Spleen (tissue), 13 donors: ENCODE data around the gene PPP5C. TPM values are rescaled to one million over a fixed set of nuclear protein-coding genes. Genes with fewer than 3 reads are reported as not detected.

Experiments used
- DNase-seq: peaks from one replicate; pipeline ENCODE4 v3.0.0-alpha.2; 2020
- H3K27ac ChIP-seq, 8 donors: fragments of 200-600 bp; sonication (generic) in 7 of 8; 1 replicate in 4 of 8; 2 replicates in 4 of 8; pipeline versions ENCODE4 v1.5.0 to v1.8.0; 2016 to 2021; ENCODE audit warnings: inconsistent platforms in 4 of 8, mild to moderate bottlenecking in 4 of 8, moderate library complexity in 1 of 8
- H3K27me3 ChIP-seq, 7 donors: fragments of 200-600 bp; sonication (generic) in 6 of 7; replicated peaks in 1 of 7; 1 replicate in 4 of 7; 2 replicates in 3 of 7; pipeline versions ENCODE4 v1.5.0 to v1.8.0; 2016 to 2021; ENCODE audit warnings: inconsistent platforms in 3 of 7, mild to moderate bottlenecking in 1 of 7
- H3K36me3 ChIP-seq, 6 donors: fragments of 200-600 bp; sonication (generic) in 5 of 6; 1 replicate in 4 of 6; 2 replicates in 2 of 6; pipeline versions ENCODE4 v1.5.0 to v1.8.0; 2016 to 2021; ENCODE audit warnings: inconsistent platforms in 2 of 6
- H3K4me1 ChIP-seq, 6 donors: fragments of 200-600 bp; sonication (generic) in 5 of 6; 1 replicate in 3 of 6; 2 replicates in 3 of 6; pipeline versions ENCODE4 v1.5.0 to v1.8.0; 2016 to 2021; ENCODE audit warnings: inconsistent platforms in 3 of 6
- H3K4me3 ChIP-seq, 8 donors: fragments of 200-600 bp; sonication (generic) in 7 of 8; 1 replicate in 4 of 8; 2 replicates in 4 of 8; pipeline versions ENCODE4 v1.5.0 to v1.8.0; 2016 to 2021; ENCODE audit warnings: inconsistent platforms in 4 of 8, mild to moderate bottlenecking in 4 of 8, moderate library complexity in 2 of 8
- H3K9me3 ChIP-seq, 8 donors: fragments of 200-600 bp; sonication (generic) in 7 of 8; 1 replicate in 4 of 8; 2 replicates in 4 of 8; pipeline versions ENCODE4 v1.5.0 to v1.8.0; 2016 to 2021; ENCODE audit warnings: inconsistent platforms in 4 of 8
- POLR2A ChIP-seq, 3 donors: fragments of 450-650 bp; IDR thresholded peaks; one replicate each; pipeline ENCODE4 v1.5.1; 2017; ENCODE audit warnings: antibody characterized with exemption in 3 of 3, mild to moderate bottlenecking in 1 of 3
- POLR2AphosphoS5 ChIP-seq, 3 donors: sonication (generic); formaldehyde crosslinking; IDR thresholded peaks; one replicate each; pipeline ENCODE4 v1.5.1; 2017; ENCODE audit warnings: antibody characterized with exemption in 3 of 3
- WGBS, 5 donors: extraction: QIAGEN DNeasy Blood & Tissue Kit in 3 of 5; methylation state at CpG; one replicate each; pipeline versions ENCODE4 v1.1.5 to v1.1.7; 2013 to 2018; 5-methylcytosine and 5-hydroxymethylcytosine counted together
- intact Hi-C: fragments of 100-400 bp; cut with DNase I; formaldehyde crosslinking; loops from one replicate; pipeline ENCODE4 v1.15.0; 2023; ENCODE audit warnings: low total_unique reads
- long read RNA-seq, 2 donors: transcript quantifications; one replicate each; lab custom pipeline, GENCODE V29; 2026
- polyA plus RNA-seq, 3 donors: library from polyadenylated mRNA; stranded (reverse); fragments of 200-250 nt; gene quantifications; one replicate each; pipeline ENCODE4 v1.2.1, GENCODE V29; 2013
- total RNA-seq, 7 donors: library from RNA; depleted of rRNA in 3 of 7; stranded (reverse); fragments of >200 nt in 3 of 7; fragmentation: NEBNext Ultra II Directional in 4 of 7; extraction: Animal tissue kit (Norgen Biotek cat#: 25700) in 4 of 7; gene quantifications; one replicate each; pipeline versions ENCODE4 v1.1.0 to v1.2.1, GENCODE V29; 2016 to 2021
- TF ChIP-seq, protein P1 (sequence below), 11 experiments: fragments of 200-600 bp in 7 of 11; fragments of 450-650 bp in 4 of 11; sonication (generic) in 4 of 11; IDR thresholded peaks in 8 of 11; conservative IDR thresholded peaks in 3 of 11; 1 replicate in 7 of 11; 2 replicates in 4 of 11; pipeline versions ENCODE4 v1.4.0 to v1.8.0; 2016 to 2021; ENCODE audit warnings: antibody characterized with exemption in 11 of 11, inconsistent platforms in 4 of 11, mild to moderate bottlenecking in 1 of 11
- donor health status: healthy with polysubstance abuse.
- donor health status: DM: no; HTN: no; CAD: no; lungs with moderate emphysema.
- donor health status: DM: no; HTN: no; CAD: no.
- donor health status: Bipolar disorder and iron deficiency.
- donor health status: healthy.
- donor health status: DM: no; HTN: no; CAD: no.
- donor health status: DM: yes; HTN: yes; CAD: no.

Gene PPP5C, protein sequence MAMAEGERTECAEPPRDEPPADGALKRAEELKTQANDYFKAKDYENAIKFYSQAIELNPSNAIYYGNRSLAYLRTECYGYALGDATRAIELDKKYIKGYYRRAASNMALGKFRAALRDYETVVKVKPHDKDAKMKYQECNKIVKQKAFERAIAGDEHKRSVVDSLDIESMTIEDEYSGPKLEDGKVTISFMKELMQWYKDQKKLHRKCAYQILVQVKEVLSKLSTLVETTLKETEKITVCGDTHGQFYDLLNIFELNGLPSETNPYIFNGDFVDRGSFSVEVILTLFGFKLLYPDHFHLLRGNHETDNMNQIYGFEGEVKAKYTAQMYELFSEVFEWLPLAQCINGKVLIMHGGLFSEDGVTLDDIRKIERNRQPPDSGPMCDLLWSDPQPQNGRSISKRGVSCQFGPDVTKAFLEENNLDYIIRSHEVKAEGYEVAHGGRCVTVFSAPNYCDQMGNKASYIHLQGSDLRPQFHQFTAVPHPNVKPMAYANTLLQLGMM
- total RNA-seq = 10 to 100 TPM; 61.1 to 87.3 (median 74.2) TPM
- polyA plus RNA-seq = 10 to 100 TPM; 26.5 to 67.5 (median 29.8) TPM
- long read RNA-seq, donor 1, transcript PPP5C-201 (13 exons, 2,109 nt) = major isoform, 15 of 18 reads
- long read RNA-seq, donor 1, partial matches to known transcripts = 0 of 18 reads
- long read RNA-seq, donor 1, other reads (novel, unspliced or antisense) = 0 of 18 reads
- long read RNA-seq, donor 2, transcript PPP5C-201 (13 exons, 2,109 nt) = major isoform, 12 of 15 reads
- long read RNA-seq, donor 2, partial matches to known transcripts = 0 of 15 reads
- long read RNA-seq, donor 2, other reads (novel, unspliced or antisense) = 0 of 15 reads

DNA sequence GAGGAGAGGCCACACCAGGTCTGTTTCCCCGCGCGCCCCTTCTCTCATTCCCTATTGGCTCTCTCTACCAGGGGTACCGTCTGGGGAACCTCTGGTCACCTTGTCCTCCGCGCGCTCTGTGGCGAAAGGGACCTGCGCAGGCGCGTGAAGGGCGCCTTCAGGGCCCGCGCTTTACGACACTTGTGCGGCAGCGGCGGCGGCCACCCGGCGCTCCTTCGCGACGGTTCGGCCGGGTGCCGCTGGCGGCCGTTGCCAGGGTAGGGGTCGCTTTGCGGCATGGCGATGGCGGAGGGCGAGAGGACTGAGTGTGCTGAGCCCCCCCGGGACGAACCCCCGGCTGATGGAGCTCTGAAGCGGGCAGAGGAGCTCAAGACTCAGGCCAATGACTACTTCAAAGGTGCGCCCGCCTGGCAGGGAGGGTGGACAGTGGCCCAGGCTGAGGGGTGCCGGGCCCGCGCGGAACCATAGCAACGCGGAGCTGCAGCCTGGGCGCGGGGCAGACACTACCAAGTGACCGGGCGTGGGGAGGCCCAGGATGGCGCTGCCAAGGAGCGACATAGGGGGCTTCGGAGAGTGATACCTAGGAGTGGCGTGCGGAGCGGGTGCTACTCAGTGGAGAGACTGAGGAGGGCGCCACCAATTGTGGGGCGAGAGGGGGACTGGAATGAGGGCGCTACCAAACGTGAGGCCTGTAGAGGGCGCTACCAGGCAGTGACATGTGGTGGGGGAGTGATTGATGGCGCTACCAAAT lies at the start of gene PPP5C:
TSS of gene PPP5C (plus strand) at position 267 of the 751 bp plus-strand sequence. CDS start at position 277, 10 bp downstream.
- H3K27me3 ChIP-seq = no peaks in the 10 kb centered on the region
- H3K4me3 ChIP-seq = peak within 1 kb of the TSS; percentile 82 to 100 (median 96)
- H3K9me3 ChIP-seq = no peaks in the 10 kb centered on the region
- peak within 1 kb of the TSS; percentile 67 to 93 (median 90) for H3K27ac ChIP-seq
- H3K36me3 ChIP-seq = peaks cover 0 to 5% (median 0%) of the 10 kb centered on the region in 6 donors
- peak; percentile 97 for DNase-seq
- peak; percentile 4 to 16 (median 4) for TF ChIP-seq POLR2A (IDR thresholded peaks at IDR 0.05)
- TF ChIP-seq, protein P1, sequence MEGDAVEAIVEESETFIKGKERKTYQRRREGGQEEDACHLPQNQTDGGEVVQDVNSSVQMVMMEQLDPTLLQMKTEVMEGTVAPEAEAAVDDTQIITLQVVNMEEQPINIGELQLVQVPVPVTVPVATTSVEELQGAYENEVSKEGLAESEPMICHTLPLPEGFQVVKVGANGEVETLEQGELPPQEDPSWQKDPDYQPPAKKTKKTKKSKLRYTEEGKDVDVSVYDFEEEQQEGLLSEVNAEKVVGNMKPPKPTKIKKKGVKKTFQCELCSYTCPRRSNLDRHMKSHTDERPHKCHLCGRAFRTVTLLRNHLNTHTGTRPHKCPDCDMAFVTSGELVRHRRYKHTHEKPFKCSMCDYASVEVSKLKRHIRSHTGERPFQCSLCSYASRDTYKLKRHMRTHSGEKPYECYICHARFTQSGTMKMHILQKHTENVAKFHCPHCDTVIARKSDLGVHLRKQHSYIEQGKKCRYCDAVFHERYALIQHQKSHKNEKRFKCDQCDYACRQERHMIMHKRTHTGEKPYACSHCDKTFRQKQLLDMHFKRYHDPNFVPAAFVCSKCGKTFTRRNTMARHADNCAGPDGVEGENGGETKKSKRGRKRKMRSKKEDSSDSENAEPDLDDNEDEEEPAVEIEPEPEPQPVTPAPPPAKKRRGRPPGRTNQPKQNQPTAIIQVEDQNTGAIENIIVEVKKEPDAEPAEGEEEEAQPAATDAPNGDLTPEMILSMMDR (IDR thresholded peaks at IDR 0.05 in 8 of 11, conservative IDR thresholded peaks at IDR 0.05 in 3 of 11) = peak; percentile 50 to 87 (median 76)
- TF ChIP-seq POLR2AphosphoS5 (IDR thresholded peaks at IDR 0.05) = peak; percentile 93
- intact Hi-C loops = no loop called here
- WGBS, 5 donors = 0 to 1% (median 0%) methylated on average over 52 to 62 of the region's 62 CpGs
- peaks cover 40 to 56% (median 54%) of the 10 kb centered on the region in 6 donors for H3K4me1 ChIP-seq

DNA sequence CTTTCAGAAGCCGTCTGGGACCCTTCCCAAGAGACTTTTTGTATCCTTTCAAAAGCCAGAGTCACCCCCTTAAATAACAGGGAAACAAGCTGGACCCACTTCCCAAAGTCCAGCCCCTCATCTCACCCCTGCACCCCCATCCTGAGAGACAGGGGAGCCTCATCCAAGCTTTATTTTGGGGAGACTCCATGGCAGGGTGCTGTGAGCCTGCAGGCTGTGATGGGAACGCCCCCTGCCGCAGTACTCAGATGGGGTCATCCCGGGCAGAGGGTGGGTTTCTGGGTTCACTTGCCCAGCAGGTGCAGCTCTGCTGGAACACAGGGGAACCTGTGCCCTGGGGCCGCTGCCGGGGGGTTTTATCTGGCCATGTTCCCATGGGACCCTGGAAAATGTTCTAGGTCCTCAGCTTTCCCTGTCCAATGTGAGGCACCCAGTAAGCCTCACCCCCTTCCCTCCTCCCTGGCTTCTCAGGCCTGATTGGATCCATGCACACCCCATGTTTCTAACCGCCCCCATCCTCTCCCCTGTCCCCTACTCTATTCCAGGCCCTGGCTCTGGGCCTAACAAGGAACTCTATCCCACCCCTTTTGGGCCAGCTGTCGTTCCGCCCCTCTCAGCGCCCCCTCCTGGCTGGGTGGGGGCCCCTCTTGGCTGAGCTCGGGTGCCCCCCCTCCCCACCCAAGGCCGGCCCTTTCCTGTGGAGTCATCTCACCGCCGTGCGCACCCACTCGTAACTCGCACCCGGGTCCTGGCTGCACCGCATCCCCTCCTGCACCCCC lies 49.0 kb upstream of the PPP5C start:
- peak overlapping the region; percentile 42 to 93 (median 84) for H3K27ac ChIP-seq
- no peaks in the 10 kb centered on the region for H3K36me3 ChIP-seq
- peaks cover 0 to 70% (median 9%) of the 10 kb centered on the region in 7 donors for H3K27me3 ChIP-seq
- H3K4me1 ChIP-seq = peaks cover 0 to 66% (median 28%) of the 10 kb centered on the region in 6 donors
- TF ChIP-seq POLR2A (IDR thresholded peaks at IDR 0.05) (no peak), POLR2AphosphoS5 (IDR thresholded peaks at IDR 0.05) (peak; percentile 52 to 77 (median 68))
- TF ChIP-seq, protein P1 (IDR thresholded peaks at IDR 0.05 in 8 of 11, conservative IDR thresholded peaks at IDR 0.05 in 3 of 11) = peak in 2 of 11 experiments; percentile 36 to 37
- intact Hi-C loops = no loop called here
- H3K9me3 ChIP-seq = no peaks in the 10 kb centered on the region
- WGBS, 5 donors = 19 to 46% (median 40%) methylated on average over 15 to 19 of the region's 19 CpGs
- DNase-seq = no peak
- H3K4me3 ChIP-seq = peak overlapping the region; percentile 13 to 71 (median 35)

DNA sequence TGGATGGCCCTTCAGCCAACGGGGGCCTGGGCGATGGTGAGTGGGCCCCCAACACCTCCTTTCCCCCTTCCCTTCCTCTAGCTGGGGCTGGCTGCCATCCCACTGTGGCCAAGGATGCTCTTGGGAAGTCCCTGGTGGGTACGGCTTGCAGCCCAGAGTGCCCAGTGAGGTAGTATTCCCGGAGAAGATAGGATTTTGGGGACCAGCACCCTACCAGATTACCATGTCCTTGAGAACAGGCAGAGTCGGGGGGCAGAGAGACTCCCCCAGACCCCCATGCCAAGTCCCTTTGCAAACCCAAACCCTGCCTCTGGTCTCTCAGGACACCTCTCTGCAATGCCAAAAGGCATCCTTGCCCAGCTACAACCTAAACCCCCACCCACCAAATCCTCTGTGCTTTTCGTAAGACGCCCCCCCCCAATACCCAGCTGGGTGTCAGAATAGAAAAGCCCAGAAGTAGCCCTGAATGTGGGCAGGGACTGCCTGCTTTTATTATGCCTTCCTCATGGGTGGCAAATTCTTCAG lies 48.3 kb upstream of the PPP5C start:
- peaks cover 0 to 3% (median 0%) of the 10 kb centered on the region in 6 donors for H3K36me3 ChIP-seq
- H3K4me3 ChIP-seq = peak overlapping the region; percentile 13 to 71 (median 35)
- intact Hi-C loops = no loop called here
- H3K4me1 ChIP-seq = peaks cover 0 to 72% (median 29%) of the 10 kb centered on the region in 6 donors
- DNase-seq = no peak
- WGBS, 5 donors = 20 to 33% (median 21%) methylated on average over 7 of the region's 7 CpGs
- no peaks in the 10 kb centered on the region for H3K9me3 ChIP-seq
- H3K27me3 ChIP-seq = peaks cover 0 to 65% (median 9%) of the 10 kb centered on the region in 7 donors
- no peak for TF ChIP-seq POLR2AphosphoS5 (IDR thresholded peaks at IDR 0.05)
- TF ChIP-seq, protein P1 (IDR thresholded peaks at IDR 0.05 in 8 of 11, conservative IDR thresholded peaks at IDR 0.05 in 3 of 11) = no peak
- peak overlapping the region; percentile 42 to 93 (median 84) for H3K27ac ChIP-seq
